ENCODE measurements around the gene STYXL2. TPM values are rescaled to one million over a fixed set of nuclear protein-coding genes. Genes with fewer than 3 reads are reported as not detected.

Gene STYXL2
- total and polyA plus RNA-seq, 2 of the 4 experiments (the other 2 are of a cell fraction) = not detected

GRCh38 chr1:167110586-167110985 lies 16.7 kb downstream of the STYXL2 start:
- no peaks in the 10 kb centered on the region for H3K4me1 ChIP-seq (ENCODE audit: control insufficient read depth, insufficient read depth, low read length)
- no peak overlapping the region for H3K56ac ChIP-seq (ENCODE audit: extremely low read depth, insufficient read depth, low read length)
- H4K8ac ChIP-seq (ENCODE audit: low read depth in 2 of 2, low read length in 2 of 2) = no peak overlapping the region
- H4K91ac ChIP-seq (ENCODE audit: insufficient read depth, low read depth, low read length) = no peak overlapping the region
- H3K18ac ChIP-seq (ENCODE audit: low read depth, low read length) = no peak overlapping the region
- H3K27ac ChIP-seq (ENCODE audit: insufficient read depth, low read length) = no peak overlapping the region
- no peak overlapping the region for H3K4me3 ChIP-seq (ENCODE audit: insufficient read depth, low read depth, low read length)
- in situ Hi-C loops (cut with MboI; ENCODE audit: low sequenced_read_pairs) (no loop called here), dilution Hi-C loops (cut with HindIII; ENCODE audit: low sequenced_read_pairs, unreplicated experiment) (no loop called here), intact Hi-C loops (cut with micrococcal nuclease) (no loop called here)
- no peak overlapping the region for H2BK5ac ChIP-seq (ENCODE audit: low read depth, low read length, poor library complexity, severe bottlenecking)
- H2AFZ ChIP-seq (replicated peaks; ENCODE audit: low read length, poor library complexity) = no peak overlapping the region
- no peaks in the 10 kb centered on the region for H3K36me3 ChIP-seq (ENCODE audit: control insufficient read depth, insufficient read depth, low read length)
- H3K27me3 ChIP-seq (ENCODE audit: control insufficient read depth, insufficient read depth, low read length) = no peaks in the 10 kb centered on the region; the same call in 1 of the 2 replicates
- POLR2A ChIA-PET (ENCODE audit: unreplicated experiment) = no interaction called here
- no peak overlapping the region for H2BK15ac ChIP-seq (ENCODE audit: low read depth, low read length)
- CTCF ChIA-PET = no interaction called here
- H2BK120ac ChIP-seq (ENCODE audit: low read depth, low read length) = no peak overlapping the region
- no TSS peak for BruUV-seq (replicated peaks)
- ATAC-seq (ENCODE audit: low read depth) (no peak), DNase-seq (no peak)
- no peak overlapping the region for H3K4me2 ChIP-seq (ENCODE audit: low read depth, low read length)
- H3K23ac ChIP-seq (ENCODE audit: low read depth, low read length) = no peak overlapping the region
- no peaks in the 10 kb centered on the region for H3K9me3 ChIP-seq (ENCODE audit: control insufficient read depth, insufficient read depth, low read length)
- H2BK20ac ChIP-seq (ENCODE audit: low read depth, low read length) = no peak overlapping the region
- no peak overlapping the region for H3K9ac ChIP-seq (ENCODE audit: low read depth, low read length)
- H4K5ac ChIP-seq (ENCODE audit: low read depth, low read length) = no peak overlapping the region
- H2AK5ac ChIP-seq (ENCODE audit: low read depth, low read length) = no peak overlapping the region
- TF ChIP-seq NFE2L2 (IDR thresholded peaks at IDR 0.05; ENCODE audit: low read depth, low read length) (no peak), MAZ (IDR thresholded peaks at IDR 0.05; ENCODE audit: borderline replicate concordance, low read depth, low read length) (no peak), MAFK (IDR thresholded peaks at IDR 0.05; ENCODE audit: low read depth, low read length) (no peak), SMC3 (IDR thresholded peaks at IDR 0.05; ENCODE audit: low read depth, low read length) (no peak), CTCF (conservative IDR thresholded peaks at IDR 0.05; ENCODE audit: low read depth, low read length) (no peak), RCOR1 (IDR thresholded peaks at IDR 0.05; ENCODE audit: insufficient replicate concordance, low read length) (no peak), BHLHE40 (IDR thresholded peaks at IDR 0.05; ENCODE audit: low read depth, low read length) (no peak), MXI1 (IDR thresholded peaks at IDR 0.05; ENCODE audit: borderline replicate concordance, low read depth, low read length) (no peak), USF2 (IDR thresholded peaks at IDR 0.05; ENCODE audit: low read depth, low read length) (no peak)
- 81% methylated on average over 3 of the region's 3 CpGs; no CpG with 5 or more reads in 1 of the 2 experiments for WGBS, 2 experiments (ENCODE audit: extremely low coverage in 2 of 2, insufficient read length in 1 of 2)
- no peaks in the 10 kb centered on the region for H4K20me1 ChIP-seq (ENCODE audit: insufficient read depth, low read length)
- H3K9me1 ChIP-seq (ENCODE audit: insufficient read depth, low read length) = no peaks in the 10 kb centered on the region
- no peaks in the 10 kb centered on the region for H3K79me1 ChIP-seq (ENCODE audit: low read depth in 1 of 2, low read length in 2 of 2)
- no peak overlapping the region for H3K4ac ChIP-seq (ENCODE audit: low read depth, low read length)
- H3K14ac ChIP-seq (replicated peaks; ENCODE audit: low read depth, low read length) = no peak overlapping the region
- no peak overlapping the region for H2AK9ac ChIP-seq (replicated peaks; ENCODE audit: low read depth, low read length, poor library complexity)

Data from IMR-90 (cell line).